Stimulated activated CD8-positive, alpha-beta memory T cell treated with anti-CD3 and anti-CD28 coated beads, Interleukin-2, amount 100 ng/mL, for 1 hour (primary cell): ENCODE results near the gene SGK1.

Experiments used
- DNase-seq, 2 donors: peaks; one replicate each; pipeline ENCODE4 v3.0.0-alpha.2; 2020; ENCODE audit warnings: low read depth in 2 of 2

SGK1 gene

GRCh38 chr6:134317471-134318131 is at the start of gene SGK1:
SGK1 (minus strand) TSS chr6:134318112; CDS start chr6:134317460, 652 bp downstream.
- no peak for DNase-seq

DNA sequence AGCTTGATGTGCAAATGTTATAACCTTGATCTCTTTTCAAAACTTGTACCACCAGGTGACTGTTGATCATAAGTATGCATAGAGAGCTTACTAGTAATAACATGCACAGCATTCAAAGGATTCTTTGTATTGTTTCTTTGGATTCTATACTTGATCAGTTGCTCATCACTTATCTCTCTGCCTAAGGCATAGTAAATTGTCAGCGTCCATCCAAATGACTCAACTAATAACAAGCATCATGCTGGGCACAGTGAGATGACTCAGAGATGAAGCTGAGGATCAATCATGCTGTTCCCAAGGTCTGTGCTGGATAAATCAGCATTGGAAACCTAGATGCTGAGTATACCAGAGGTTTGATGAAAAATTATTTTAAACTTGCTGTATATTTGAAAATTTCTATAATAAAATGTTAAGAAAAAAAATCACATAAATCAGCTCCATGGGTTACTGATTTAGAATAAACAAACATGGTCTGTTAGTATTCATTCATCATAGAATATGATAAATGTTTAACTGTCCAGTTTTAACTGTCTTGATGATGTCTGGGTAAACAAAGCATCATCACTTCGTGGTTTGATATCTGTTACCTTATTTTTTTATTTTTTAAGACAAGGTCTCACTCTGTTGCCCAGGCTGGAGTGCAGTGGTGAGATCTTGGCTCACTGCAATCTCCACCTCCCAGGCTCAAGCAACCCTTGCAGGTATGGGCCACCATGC is 45.6 kb upstream of the SGK1 start:
- no peak for DNase-seq

- DNase-seq = no peak
Measured at GRCh38 chr6:134361011-134361410, 43.1 kb upstream of the SGK1 start.

- DNase-seq = no peak
Measured at GRCh38 chr6:134359302-134359701, 41.4 kb upstream of the SGK1 start.

- DNase-seq = no peak
Measured at GRCh38 chr6:134358320-134358719, 40.4 kb upstream of the SGK1 start.

GRCh38 chr6:134357022-134357487 is 39.1 kb upstream of the SGK1 start:
- no peak for DNase-seq

DNA sequence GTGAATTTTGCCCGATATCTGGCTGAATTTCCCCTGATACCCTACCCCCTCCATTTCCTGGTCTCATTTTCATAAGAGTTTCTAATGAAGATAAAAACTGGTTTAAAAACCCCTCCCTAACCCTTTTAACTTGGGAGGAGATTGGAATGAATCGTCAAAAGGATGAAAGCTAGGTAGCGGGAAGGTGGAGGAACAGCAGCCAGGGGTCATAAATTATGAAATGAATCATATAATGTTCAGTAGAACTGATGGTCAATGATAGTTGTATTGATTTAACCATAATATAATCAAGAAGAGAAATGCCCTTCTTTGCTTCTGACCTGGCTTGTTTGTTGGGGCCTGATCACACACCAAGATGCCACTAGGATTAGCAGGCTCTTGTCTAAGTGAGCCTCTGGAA is 38.5 kb upstream of the SGK1 start:
- no peak for DNase-seq

DNA sequence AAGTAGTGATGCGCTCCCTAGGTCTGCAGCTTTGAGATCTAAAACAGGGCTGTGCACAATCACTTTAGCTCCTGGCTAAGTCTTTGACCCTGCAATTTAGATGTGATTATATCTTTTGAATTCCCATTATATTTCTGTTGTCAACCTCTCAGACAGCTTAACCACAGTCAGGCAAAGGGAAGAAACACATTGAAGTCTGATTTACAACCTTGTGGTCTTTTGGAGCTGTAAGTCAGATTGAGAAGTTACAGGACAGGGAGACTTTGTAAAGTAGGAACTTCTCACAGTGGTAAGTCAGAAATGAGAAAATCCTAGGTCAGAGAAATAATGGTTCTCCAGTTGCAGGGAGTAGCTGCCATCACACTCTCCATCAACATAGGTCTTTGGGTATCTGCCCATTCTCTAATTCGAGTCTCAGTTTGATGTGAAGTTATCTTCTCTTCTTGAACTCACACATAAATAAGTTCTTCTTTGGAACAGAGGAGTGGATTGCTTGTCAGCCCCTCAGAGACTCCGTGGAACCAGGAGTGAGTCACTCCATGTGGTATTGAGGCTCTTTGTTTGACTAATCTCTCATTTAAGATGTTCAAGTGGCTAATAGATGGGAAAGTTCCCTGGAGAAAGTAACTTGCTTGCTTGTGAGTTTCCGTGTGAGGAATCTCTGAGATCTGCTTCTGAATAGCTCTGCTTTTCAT is 35.0 kb upstream of the SGK1 start:
- no peak for DNase-seq

DNA sequence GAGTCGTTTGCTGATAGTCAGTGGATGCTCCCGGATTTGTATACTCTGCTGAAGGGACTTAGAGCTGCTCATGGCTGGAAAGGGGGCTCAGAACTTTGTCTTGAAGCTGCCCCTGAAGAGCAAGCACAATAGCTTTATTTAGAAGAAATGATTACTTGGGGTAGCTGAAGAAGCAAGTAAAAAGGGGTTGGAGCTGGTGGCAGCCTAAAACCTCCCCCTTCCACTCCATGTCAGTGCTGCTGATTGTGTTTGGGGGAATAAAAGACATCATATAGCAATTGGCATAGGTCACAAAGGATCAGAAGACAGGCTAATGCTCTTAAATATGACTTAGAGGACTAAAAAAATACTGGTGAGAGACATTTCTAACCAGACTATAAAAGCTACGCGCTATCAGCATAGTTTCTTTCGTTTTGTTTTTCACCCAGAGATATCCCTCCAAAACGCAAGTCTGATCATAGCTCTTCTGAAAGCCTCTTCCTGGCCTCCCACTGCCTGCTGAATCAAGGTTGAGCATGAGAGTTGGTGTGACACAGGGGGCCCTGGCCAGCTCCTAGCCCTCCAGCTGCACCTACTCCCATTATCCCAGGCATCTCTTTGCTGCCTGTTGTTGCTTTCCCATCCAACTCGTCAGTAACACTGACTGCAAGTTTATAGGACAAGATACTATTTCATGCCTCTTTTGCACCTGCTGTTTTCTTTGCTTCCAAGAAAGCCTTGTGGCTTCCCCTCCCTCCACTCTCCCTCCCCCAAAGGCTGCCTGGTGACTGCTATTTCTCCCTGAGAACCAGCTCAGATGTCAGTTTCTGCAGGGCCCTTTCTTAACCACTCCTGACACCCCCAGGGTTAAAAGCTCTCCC is 33.9 kb upstream of the SGK1 start:
- DNase-seq = no peak

GRCh38 chr6:134347885-134348805 is 30.2 kb upstream of the SGK1 start:
- no peak for DNase-seq

DNA sequence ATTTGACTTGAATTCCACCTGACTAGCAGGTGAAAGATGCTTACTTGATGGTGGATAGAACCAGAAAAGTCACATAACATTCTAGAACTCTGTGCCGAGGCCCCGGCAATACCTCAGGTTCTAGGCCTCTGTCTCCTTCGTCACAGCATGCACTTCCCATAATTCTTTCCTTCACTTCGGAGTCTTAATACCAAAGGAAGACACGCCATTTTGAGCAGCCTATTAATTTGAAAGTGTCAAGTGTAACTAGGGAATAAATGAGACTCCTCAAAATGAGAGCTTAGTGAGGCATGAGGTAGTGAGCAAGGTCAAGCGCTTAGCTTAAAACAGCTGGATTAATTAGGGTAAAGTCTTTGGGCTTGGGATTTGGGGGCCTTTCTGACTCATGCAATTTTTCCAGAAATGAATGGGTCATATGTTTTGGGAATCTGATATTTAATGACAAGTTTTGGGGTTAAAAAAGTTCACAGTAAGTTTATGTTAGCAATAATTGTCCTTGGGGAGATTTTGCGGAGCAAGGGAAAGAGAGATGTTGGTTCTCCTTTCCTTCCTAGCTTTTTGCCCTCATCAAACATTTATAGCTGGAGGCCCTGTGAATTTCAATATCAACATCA is 29.1 kb upstream of the SGK1 start:
- no peak for DNase-seq

GRCh38 chr6:134345789-134346188 is 27.9 kb upstream of the SGK1 start:
- no peak for DNase-seq

GRCh38 chr6:134343066-134343465 is 25.2 kb upstream of the SGK1 start:
- DNase-seq = no peak

- no peak for DNase-seq
Measured at GRCh38 chr6:134341999-134342567, 24.2 kb upstream of the SGK1 start.

GRCh38 chr6:134340179-134340975 is 22.5 kb upstream of the SGK1 start:
- DNase-seq = no peak

DNA sequence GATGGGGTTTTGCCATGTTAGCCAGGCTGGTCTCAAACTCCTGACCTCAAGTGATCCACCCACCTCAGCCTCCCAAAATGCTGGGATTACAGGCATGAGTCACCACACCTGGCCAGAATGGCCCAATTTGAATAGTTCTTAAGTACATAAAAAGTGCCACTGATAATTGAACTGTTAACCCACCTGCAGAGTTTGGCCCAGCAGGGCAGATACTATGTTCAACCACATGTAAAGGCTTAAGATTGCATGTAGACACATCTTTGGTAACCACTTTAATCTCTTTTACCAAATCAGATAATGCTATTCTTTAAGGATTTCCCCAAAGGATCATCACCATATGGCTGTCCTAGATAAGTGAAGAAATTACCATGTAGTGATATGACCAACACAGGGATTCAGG is 21.3 kb upstream of the SGK1 start:
- DNase-seq = no peak

GRCh38 chr6:134331256-134331655 is 13.3 kb upstream of the SGK1 start:
- DNase-seq = no peak

DNA sequence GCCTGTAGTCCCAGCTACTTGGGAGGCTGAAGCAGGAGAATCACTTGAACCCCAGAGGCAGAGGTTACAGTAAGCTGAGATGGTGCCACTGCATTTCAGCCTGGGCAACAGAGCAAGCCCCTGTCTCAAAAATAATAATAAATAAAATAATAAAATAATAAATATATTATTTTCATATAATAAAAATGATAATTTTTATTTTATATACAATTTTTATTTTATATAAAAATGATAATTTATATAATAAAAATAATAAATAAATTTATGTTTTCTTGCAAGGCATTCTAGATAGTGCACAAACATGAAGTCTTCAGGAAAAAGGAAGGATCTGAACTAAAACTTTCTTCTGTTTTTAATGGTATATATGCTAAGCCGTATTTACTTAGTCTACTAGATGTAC is 12.6 kb upstream of the SGK1 start:
- DNase-seq = no peak

DNA sequence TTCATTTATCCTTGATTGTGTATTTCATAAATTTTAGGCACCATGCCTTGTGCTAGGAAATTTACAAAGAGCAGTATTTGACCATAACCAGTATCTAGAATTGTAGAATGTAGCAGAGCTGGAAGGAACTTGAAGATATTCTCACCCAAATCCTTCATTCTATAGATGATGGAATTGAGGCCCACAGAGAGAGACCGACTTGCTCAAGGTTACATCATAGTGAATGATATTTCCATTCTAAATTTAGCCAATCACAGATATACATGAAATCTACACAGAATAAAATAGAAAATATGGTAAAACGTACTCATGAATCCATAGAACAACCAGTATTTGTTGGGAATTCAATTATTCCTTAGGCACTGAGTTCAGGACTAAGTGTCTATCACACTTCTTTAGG is 10.9 kb upstream of the SGK1 start:
- DNase-seq = no peak
